ENCODE data around the gene MRPS2.

GRCh38 chr9:135454737-135455136, 45.7 kb upstream of the MRPS2 start:
- TF ChIP-seq POLR2A (IDR thresholded peaks at IDR 0.05; ENCODE audit: low read length) (no peak), CTCF (IDR thresholded peaks at IDR 0.05) (no peak), EP300 (IDR thresholded peaks at IDR 0.05) (no peak), ZNF302 (CRISPR knock-in tag; IDR thresholded peaks at IDR 0.05) (no peak), NPAS2 (CRISPR knock-in tag; IDR thresholded peaks at IDR 0.05; ENCODE audit: borderline replicate concordance) (no peak), FOSL2 (IDR thresholded peaks at IDR 0.05) (no peak), FOSL2 (CRISPR knock-in tag; IDR thresholded peaks at IDR 0.05) (no peak), E2F6 (IDR thresholded peaks at IDR 0.05; ENCODE audit: borderline replicate concordance, low read depth) (no peak), RAD21 (conservative IDR thresholded peaks at IDR 0.05 in 1 of 2, IDR thresholded peaks at IDR 0.05 in 1 of 2) (no peak), CEBPB (IDR thresholded peaks at IDR 0.05) (no peak), HDAC2 (IDR thresholded peaks at IDR 0.05) (no peak), ZSCAN20 (CRISPR knock-in tag; IDR thresholded peaks at IDR 0.05) (no peak)

Data from A549 (cell line).